Neural crest cell (in vitro differentiated cells): Measurements from ENCODE around the gene EXOSC10. TPM values are rescaled to one million over a fixed set of nuclear protein-coding genes. Genes with fewer than 3 reads are reported as not detected.
"Not testable (repeated sequence)": the region's sequence is repeated elsewhere in the genome, so short reads cannot be mapped to it uniquely, and the experiment has no call there.

Experiments
- DNase-seq: peaks from one replicate; pipeline ENCODE4 v3.0.0; 2021; ENCODE audit warnings: low read depth, mixed read lengths, low spot score
- H3K27ac Mint-ChIP-seq: one replicate; pipeline ENCODE4 v1.8.0; 2021; ENCODE audit warnings: mild to moderate bottlenecking, mixed read lengths; ENCODE audit not compliant: unreplicated experiment
- H3K27me3 Mint-ChIP-seq: 2 replicates; pipeline ENCODE4 v1.8.0; 2021; ENCODE audit warnings: low read depth, mild to moderate bottlenecking, mixed read lengths
- H3K36me3 Mint-ChIP-seq: 2 replicates; pipeline ENCODE4 v1.8.0; 2021; ENCODE audit warnings: low read depth, mild to moderate bottlenecking, mixed read lengths
- H3K4me1 Mint-ChIP-seq: 2 replicates; pipeline ENCODE4 v1.8.0; 2021; ENCODE audit warnings: mixed read lengths
- H3K4me3 Mint-ChIP-seq: one replicate; pipeline ENCODE4 v1.8.0; 2021; ENCODE audit warnings: mild to moderate bottlenecking, mixed read lengths
- H3K9me3 Mint-ChIP-seq: 2 replicates; pipeline ENCODE4 v1.8.0; 2021; ENCODE audit warnings: mixed read lengths
- CTCF ChIP-seq: fragments of 200-600 bp; sonication (generic); conservative IDR thresholded peaks from 2 replicates; pipeline ENCODE4 v1.5.0; 2021; ENCODE audit warnings: antibody characterized with exemption, mild to moderate bottlenecking
- total RNA-seq: library from RNA; stranded (reverse); gene quantifications from 2 replicates; pipeline ENCODE4 v1.2.1, GENCODE V29; 2021

EXOSC10 gene
- total RNA-seq, 1 donor from 2014 or later, result 127 TPM

- Mint-ChIP-seq H3K27ac (peak overlapping the region; percentile 91), H3K27me3 (no peaks in the 10 kb centered on the region), H3K36me3 (peaks cover 9% of the 10 kb centered on the region), H3K9me3 (no peaks in the 10 kb centered on the region), H3K4me1 (peaks cover 18% of the 10 kb centered on the region), H3K4me3 (peak overlapping the region; percentile 10)
- DNase-seq, result peak; percentile 3
- no peak for TF ChIP-seq CTCF
Observed at GRCh38 chr1:11109047-11109760, 9.5 kb upstream of the EXOSC10 start.

- peaks cover 18% of the 10 kb centered on the region for H3K4me1 Mint-ChIP-seq
- H3K36me3 Mint-ChIP-seq, result peaks cover 8% of the 10 kb centered on the region
- H3K9me3 Mint-ChIP-seq, result no peaks in the 10 kb centered on the region
- H3K27me3 Mint-ChIP-seq, result no peaks in the 10 kb centered on the region
- no peak overlapping the region for H3K4me3 Mint-ChIP-seq
- no peak for TF ChIP-seq CTCF
- DNase-seq, result no peak
- H3K27ac Mint-ChIP-seq, result no peak overlapping the region
Observed at GRCh38 chr1:11107599-11107998, 7.9 kb upstream of the EXOSC10 start.

- peaks cover 23% of the 10 kb centered on the region for H3K4me1 Mint-ChIP-seq
- H3K27me3 Mint-ChIP-seq, result no peaks in the 10 kb centered on the region
- DNase-seq, result no peak
- H3K27ac Mint-ChIP-seq, result peak overlapping the region; percentile 69
- no peak overlapping the region for H3K4me3 Mint-ChIP-seq
- peaks cover 8% of the 10 kb centered on the region for H3K36me3 Mint-ChIP-seq
- TF ChIP-seq CTCF, result no peak
- no peaks in the 10 kb centered on the region for H3K9me3 Mint-ChIP-seq
Observed at GRCh38 chr1:11105586-11105985, 5.9 kb upstream of the EXOSC10 start.

- Mint-ChIP-seq H3K27ac (no peak overlapping the region), H3K9me3 (no peaks in the 10 kb centered on the region), H3K4me3 (peak overlapping the region; percentile 80), H3K36me3 (peaks cover 5% of the 10 kb centered on the region), H3K4me1 (peaks cover 23% of the 10 kb centered on the region), H3K27me3 (no peaks in the 10 kb centered on the region)
- no peak for TF ChIP-seq CTCF
- DNase-seq, result no peak
Observed at GRCh38 chr1:11101347-11101746, 1.7 kb upstream of the EXOSC10 start.

GRCh38 chr1:11100806-11101205 is 1.1 kb upstream of the EXOSC10 start:
- not testable (repeated sequence) for H3K4me3 Mint-ChIP-seq, H3K9me3 Mint-ChIP-seq, H3K36me3 Mint-ChIP-seq, DNase-seq, H3K27ac Mint-ChIP-seq, H3K27me3 Mint-ChIP-seq
- H3K4me1 Mint-ChIP-seq, result peaks cover 23% of the 10 kb centered on the region

GRCh38 chr1:11100149-11100493 is 452 bp upstream of the EXOSC10 start:
- H3K27ac Mint-ChIP-seq, result peak overlapping the region; percentile 98
- DNase-seq, result no peak
- no peaks in the 10 kb centered on the region for H3K9me3 Mint-ChIP-seq
- H3K4me3 Mint-ChIP-seq, result peak overlapping the region; percentile 99
- no peak for TF ChIP-seq CTCF
- H3K27me3 Mint-ChIP-seq, result no peaks in the 10 kb centered on the region
- peaks cover 23% of the 10 kb centered on the region for H3K4me1 Mint-ChIP-seq
- peaks cover 6% of the 10 kb centered on the region for H3K36me3 Mint-ChIP-seq
